HepG2 (cell line): ENCODE measurements around the gene MED28. TPM values are rescaled to one million over a fixed set of nuclear protein-coding genes. Genes with fewer than 3 reads are reported as not detected.
A peak's percentile ranks its signal among the peaks of the same experiment; 100 is the strongest.

Source experiments
- ARNTL ChIP-seq: sonication (generic); formaldehyde crosslinking; IDR thresholded peaks from 2 replicates; pipeline ENCODE4 v1.4.0; 2020; ENCODE audit warnings: mild to moderate bottlenecking, missing genetic modification reagents
- JDP2 ChIP-seq: sonication (generic); formaldehyde crosslinking; IDR thresholded peaks from 2 replicates; pipeline ENCODE4 v1.8.1; 2022; ENCODE audit warnings: missing genetic modification reagents, borderline replicate concordance
- KAT2B ChIP-seq: fragments of 150-350 bp; IDR thresholded peaks from 2 replicates; pipeline ENCODE4 v1.6.1; 2014; ENCODE audit warnings: low read depth, low read length, borderline replicate concordance
- RARA ChIP-seq: IDR thresholded peaks from 2 replicates; pipeline ENCODE4 v1.6.1; 2016; ENCODE audit warnings: missing genetic modification reagents, missing compliant biosample characterization
- REXO4 ChIP-seq: sonication (generic); formaldehyde crosslinking; IDR thresholded peaks from 2 replicates; pipeline ENCODE4 v1.8.0; 2022; ENCODE audit warnings: missing genetic modification reagents, mild to moderate bottlenecking, borderline replicate concordance
- SIN3A ChIP-seq: IDR thresholded peaks from 2 replicates; pipeline ENCODE4 v1.6.1; 2011; ENCODE audit warnings: low read depth, mild to moderate bottlenecking, control low read depth, low read length, borderline replicate concordance
- TARDBP ChIP-seq: sonication (generic); formaldehyde crosslinking; IDR thresholded peaks from 2 replicates; pipeline ENCODE4 v1.8.0; 2022; ENCODE audit warnings: mild to moderate bottlenecking, missing genetic modification reagents
- YEATS2 ChIP-seq: sonication (generic); formaldehyde crosslinking; IDR thresholded peaks from 2 replicates; pipeline ENCODE4 v1.4.0; 2020; ENCODE audit warnings: missing genetic modification reagents, borderline replicate concordance
- YY1 ChIP-seq: IDR thresholded peaks from 2 replicates; pipeline ENCODE4 v1.6.1; 2011; ENCODE audit warnings: low read length, low read depth, moderate library complexity, mild to moderate bottlenecking; ENCODE audit not compliant: insufficient read depth, insufficient replicate concordance
- ZKSCAN8 ChIP-seq: IDR thresholded peaks from 2 replicates; pipeline ENCODE4 v1.6.1; 2016; ENCODE audit warnings: borderline replicate concordance, missing genetic modification reagents, missing compliant biosample characterization
- ZNF142 ChIP-seq: sonication (generic); formaldehyde crosslinking; IDR thresholded peaks from 2 replicates; pipeline ENCODE4 v1.4.0; 2020; ENCODE audit warnings: missing genetic modification reagents
- ZNF180 ChIP-seq: sonication (generic); formaldehyde crosslinking; IDR thresholded peaks from 2 replicates; pipeline ENCODE4 v1.4.0; 2020; ENCODE audit warnings: low read depth, missing genetic modification reagents, borderline replicate concordance
- ZNF232 ChIP-seq: sonication (generic); formaldehyde crosslinking; IDR thresholded peaks from 2 replicates; pipeline ENCODE4 v1.4.0; 2020; ENCODE audit warnings: missing genetic modification reagents, borderline replicate concordance
- ZNF260 ChIP-seq: sonication (generic); formaldehyde crosslinking; IDR thresholded peaks from 2 replicates; pipeline ENCODE4 v1.4.0; 2020; ENCODE audit warnings: missing genetic modification reagents, low read depth, mild to moderate bottlenecking, borderline replicate concordance
- ZNF326 ChIP-seq: sonication (generic); formaldehyde crosslinking; IDR thresholded peaks from 2 replicates; pipeline ENCODE4 v1.4.0; 2020; ENCODE audit warnings: missing genetic modification reagents, borderline replicate concordance
- ZNF724P ChIP-seq: sonication (generic); formaldehyde crosslinking; IDR thresholded peaks from 2 replicates; pipeline ENCODE4 v1.8.0; 2022; ENCODE audit warnings: missing genetic modification reagents, borderline replicate concordance
- polyA plus RNA-seq, 8 experiments: library from polyadenylated mRNA; depleted of rRNA in 3 of 8; stranded (reverse) in 7 of 8; unstranded in 1 of 8; fragments of >200 nt; fragmentation: Illumina TruSeq in 4 of 8; extraction: Trizol in 4 of 8; gene quantifications; 2 replicates each; pipeline versions ENCODE4 v1.2.1 to v1.2.3, GENCODE V29; 2011 to 2016; ENCODE audit warnings: low read depth in 4 of 8, missing spikeins in 1 of 8, mixed read lengths in 1 of 8; ENCODE audit not compliant: insufficient read depth in 1 of 8
- total RNA-seq, 5 experiments: library from RNA; depleted of rRNA; stranded (reverse); fragments of >200 nt; fragmentation: Illumina TruSeq; extraction: Trizol; gene quantifications; 2 replicates each; pipeline ENCODE4 v1.2.3, GENCODE V29; 2016; ENCODE audit warnings: low read depth in 1 of 5
- TF ChIP-seq, protein P1 (sequence below): sonication (generic); IDR thresholded peaks from 2 replicates; pipeline ENCODE4 v1.6.1; 2016; ENCODE audit warnings: low read depth, borderline replicate concordance
- TF ChIP-seq, protein P2 (sequence below): sonication (generic); formaldehyde crosslinking; IDR thresholded peaks from 2 replicates; pipeline ENCODE4 v1.4.0; 2020; ENCODE audit warnings: missing genetic modification reagents, borderline replicate concordance
- TF ChIP-seq, protein P3 (sequence below): fragments of 450-650 bp; IDR thresholded peaks from 2 replicates; pipeline ENCODE4 v1.6.1; 2016

MED28 gene
- total and polyA plus RNA-seq, 2 of the 13 experiments (the other 11 are each of a cell fraction or from before 2014, with no cell fraction given): 41.3 to 65.7 TPM

DNA sequence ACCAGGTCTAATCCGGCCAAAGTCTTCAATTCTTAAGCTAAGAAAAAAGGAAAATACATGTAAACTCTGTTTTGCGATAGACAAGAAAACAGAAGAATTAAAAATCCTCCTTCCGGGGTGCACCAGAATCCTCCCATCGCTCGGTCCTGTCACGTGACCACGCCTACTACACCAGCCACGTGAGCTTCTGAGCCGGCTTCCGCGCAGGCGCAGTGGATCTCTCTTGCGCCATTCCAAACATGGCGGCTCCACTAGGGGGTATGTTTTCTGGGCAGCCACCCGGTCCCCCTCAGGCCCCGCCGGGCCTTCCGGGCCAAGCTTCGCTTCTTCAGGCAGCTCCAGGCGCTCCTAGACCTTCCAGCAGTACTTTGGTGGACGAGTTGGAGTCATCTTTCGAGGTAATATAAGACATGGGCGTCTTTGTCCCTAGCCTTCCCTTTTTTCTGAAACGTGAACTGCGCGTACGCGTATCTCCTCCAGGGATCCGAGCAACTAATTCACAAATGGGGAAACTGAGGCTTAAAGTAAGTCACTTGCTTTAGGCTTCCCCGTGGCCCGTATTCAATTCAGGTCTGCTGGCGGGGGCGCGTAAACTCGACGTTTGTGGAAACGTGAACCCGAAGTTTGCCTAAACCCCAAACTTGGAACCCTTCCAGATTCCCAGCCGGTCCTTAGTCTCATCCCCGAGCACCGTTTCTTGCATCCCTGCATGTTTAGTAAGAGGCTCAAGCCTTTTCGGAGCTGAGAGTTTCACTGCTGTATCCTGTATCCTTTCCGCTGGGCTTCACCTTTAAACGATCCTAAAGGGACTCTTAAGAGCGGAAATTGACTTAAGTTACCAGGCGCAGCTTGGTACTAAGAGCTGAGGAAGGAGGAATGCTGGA lies at the start of gene MED28 (continued):
- TF ChIP-seq, protein P1, sequence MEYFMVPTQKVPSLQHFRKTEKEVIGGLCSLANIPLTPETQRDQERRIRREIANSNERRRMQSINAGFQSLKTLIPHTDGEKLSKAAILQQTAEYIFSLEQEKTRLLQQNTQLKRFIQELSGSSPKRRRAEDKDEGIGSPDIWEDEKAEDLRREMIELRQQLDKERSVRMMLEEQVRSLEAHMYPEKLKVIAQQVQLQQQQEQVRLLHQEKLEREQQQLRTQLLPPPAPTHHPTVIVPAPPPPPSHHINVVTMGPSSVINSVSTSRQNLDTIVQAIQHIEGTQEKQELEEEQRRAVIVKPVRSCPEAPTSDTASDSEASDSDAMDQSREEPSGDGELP: no peak
- peak; percentile 41; the same call in 1 of the 2 replicates for TF ChIP-seq ZKSCAN8
- peak; percentile 3; the same call in 1 of the 2 replicates for TF ChIP-seq ZNF232
- no peak for TF ChIP-seq ZNF180 (CRISPR knock-in tag)
- TF ChIP-seq ZNF326 (CRISPR knock-in tag): no peak
- peak; percentile 98 for TF ChIP-seq YY1
- TF ChIP-seq SIN3A: peak; percentile 91
- no peak for TF ChIP-seq ZNF724P
- TF ChIP-seq, protein P2, sequence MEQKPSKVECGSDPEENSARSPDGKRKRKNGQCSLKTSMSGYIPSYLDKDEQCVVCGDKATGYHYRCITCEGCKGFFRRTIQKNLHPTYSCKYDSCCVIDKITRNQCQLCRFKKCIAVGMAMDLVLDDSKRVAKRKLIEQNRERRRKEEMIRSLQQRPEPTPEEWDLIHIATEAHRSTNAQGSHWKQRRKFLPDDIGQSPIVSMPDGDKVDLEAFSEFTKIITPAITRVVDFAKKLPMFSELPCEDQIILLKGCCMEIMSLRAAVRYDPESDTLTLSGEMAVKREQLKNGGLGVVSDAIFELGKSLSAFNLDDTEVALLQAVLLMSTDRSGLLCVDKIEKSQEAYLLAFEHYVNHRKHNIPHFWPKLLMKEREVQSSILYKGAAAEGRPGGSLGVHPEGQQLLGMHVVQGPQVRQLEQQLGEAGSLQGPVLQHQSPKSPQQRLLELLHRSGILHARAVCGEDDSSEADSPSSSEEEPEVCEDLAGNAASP (CRISPR knock-in tag): no peak
- TF ChIP-seq, protein P3, sequence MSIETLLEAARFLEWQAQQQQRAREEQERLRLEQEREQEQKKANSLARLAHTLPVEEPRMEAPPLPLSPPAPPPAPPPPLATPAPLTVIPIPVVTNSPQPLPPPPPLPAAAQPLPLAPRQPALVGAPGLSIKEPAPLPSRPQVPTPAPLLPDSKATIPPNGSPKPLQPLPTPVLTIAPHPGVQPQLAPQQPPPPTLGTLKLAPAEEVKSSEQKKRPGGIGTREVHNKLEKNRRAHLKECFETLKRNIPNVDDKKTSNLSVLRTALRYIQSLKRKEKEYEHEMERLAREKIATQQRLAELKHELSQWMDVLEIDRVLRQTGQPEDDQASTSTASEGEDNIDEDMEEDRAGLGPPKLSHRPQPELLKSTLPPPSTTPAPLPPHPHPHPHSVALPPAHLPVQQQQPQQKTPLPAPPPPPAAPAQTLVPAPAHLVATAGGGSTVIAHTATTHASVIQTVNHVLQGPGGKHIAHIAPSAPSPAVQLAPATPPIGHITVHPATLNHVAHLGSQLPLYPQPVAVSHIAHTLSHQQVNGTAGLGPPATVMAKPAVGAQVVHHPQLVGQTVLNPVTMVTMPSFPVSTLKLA: peak; percentile 72
- no peak for TF ChIP-seq ZNF142
- TF ChIP-seq TARDBP (CRISPR knock-in tag): 0 out of 2 replicates have a peak, but pooled peaks have one; percentile 20
- no peak for TF ChIP-seq REXO4 (CRISPR knock-in tag)
- TF ChIP-seq RARA (CRISPR knock-in tag): no peak
- no peak for TF ChIP-seq JDP2
- TF ChIP-seq ZNF260 (CRISPR knock-in tag): no peak
- TF ChIP-seq KAT2B: no peak
- peak; percentile 78; the same call in 1 of the 2 replicates for TF ChIP-seq ARNTL
- peak; percentile 75; the same call in 1 of the 2 replicates for TF ChIP-seq YEATS2 (CRISPR knock-in tag)
